HepG2 (cell line): Measurements from ENCODE around the gene FOXJ2. TPM values are rescaled to one million over a fixed set of nuclear protein-coding genes. Genes with fewer than 3 reads are reported as not detected.

Source experiments
- ATF7 ChIP-seq, 2 experiments: fragments of 450-650 bp in 1 of 2; sonication (generic) in 1 of 2; formaldehyde crosslinking in 1 of 2; IDR thresholded peaks; 2 replicates each; pipeline versions ENCODE4 v1.4.0 to v1.6.1; 2016 to 2020; ENCODE audit warnings: antibody characterized with exemption in 1 of 2, mild to moderate bottlenecking in 1 of 2, missing genetic modification reagents in 1 of 2
- CC2D1A ChIP-seq: sonication (generic); formaldehyde crosslinking; IDR thresholded peaks from 2 replicates; pipeline ENCODE4 v1.8.1; 2023; ENCODE audit warnings: mild to moderate bottlenecking, missing genetic modification reagents
- DR1 ChIP-seq: sonication (generic); formaldehyde crosslinking; IDR thresholded peaks from 2 replicates; pipeline ENCODE4 v1.8.0; 2021; ENCODE audit warnings: mild to moderate bottlenecking, missing genetic modification reagents, inconsistent platforms
- GPBP1L1 ChIP-seq: sonication (generic); formaldehyde crosslinking; IDR thresholded peaks from 2 replicates; pipeline ENCODE4 v1.5.0; 2020; ENCODE audit warnings: mild to moderate bottlenecking, missing genetic modification reagents
- MXD3 ChIP-seq: IDR thresholded peaks from 2 replicates; pipeline ENCODE4 v1.6.1; 2016; ENCODE audit warnings: mild to moderate bottlenecking, missing biosample characterization, missing genetic modification reagents
- PBX3 ChIP-seq: sonication (generic); formaldehyde crosslinking; IDR thresholded peaks from 2 replicates; pipeline ENCODE4 v1.8.1; 2023; ENCODE audit warnings: missing genetic modification reagents, inconsistent platforms, borderline replicate concordance
- RCOR2 ChIP-seq: IDR thresholded peaks from 2 replicates; pipeline ENCODE4 v1.6.1; 2016; ENCODE audit warnings: missing biosample characterization, missing genetic modification reagents
- RNF2 ChIP-seq: fragments of 450-650 bp; conservative IDR thresholded peaks from 2 replicates; pipeline ENCODE4 v1.6.1; 2016; ENCODE audit warnings: low read depth
- SAP130 ChIP-seq: IDR thresholded peaks from 2 replicates; pipeline ENCODE4 v1.6.1; 2016; ENCODE audit warnings: low read depth
- SMAD3 ChIP-seq: sonication (generic); formaldehyde crosslinking; IDR thresholded peaks from 2 replicates; pipeline ENCODE4 v1.4.0; 2020; ENCODE audit warnings: missing genetic modification reagents
- SNRNP70 ChIP-seq: fragments of 200-400 bp; formaldehyde crosslinking; IDR thresholded peaks from 2 replicates; pipeline ENCODE4 v1.6.1; 2017; ENCODE audit warnings: mild to moderate bottlenecking, low read depth, low read length, moderate library complexity
- TIGD3 ChIP-seq: sonication (generic); formaldehyde crosslinking; IDR thresholded peaks from 2 replicates; pipeline ENCODE4 v1.5.1; 2020; ENCODE audit warnings: mild to moderate bottlenecking, missing genetic modification reagents, borderline replicate concordance
- ZBTB10 ChIP-seq: sonication (generic); formaldehyde crosslinking; IDR thresholded peaks from 2 replicates; pipeline ENCODE4 v1.4.0; 2020; ENCODE audit warnings: missing genetic modification reagents, borderline replicate concordance
- ZBTB39 ChIP-seq: sonication (generic); formaldehyde crosslinking; IDR thresholded peaks from 2 replicates; pipeline ENCODE4 v1.5.0; 2020; ENCODE audit warnings: missing genetic modification reagents
- ZNF180 ChIP-seq: sonication (generic); formaldehyde crosslinking; IDR thresholded peaks from 2 replicates; pipeline ENCODE4 v1.4.0; 2020; ENCODE audit warnings: low read depth, missing genetic modification reagents, borderline replicate concordance
- ZNF263 ChIP-seq: sonication (generic); formaldehyde crosslinking; IDR thresholded peaks from 2 replicates; pipeline ENCODE4 v1.4.0; 2020; ENCODE audit warnings: missing genetic modification reagents
- ZNF556 ChIP-seq: sonication (generic); formaldehyde crosslinking; IDR thresholded peaks from 2 replicates; pipeline ENCODE4 v1.4.0; 2020; ENCODE audit warnings: mild to moderate bottlenecking, missing genetic modification reagents, borderline replicate concordance
- ZNF766 ChIP-seq: sonication (generic); formaldehyde crosslinking; IDR thresholded peaks from 2 replicates; pipeline ENCODE4 v1.5.0; 2020; ENCODE audit warnings: missing genetic modification reagents, borderline replicate concordance
- ZSCAN25 ChIP-seq: sonication (generic); formaldehyde crosslinking; IDR thresholded peaks from 2 replicates; pipeline ENCODE4 v1.8.0; 2022; ENCODE audit warnings: mild to moderate bottlenecking, missing genetic modification reagents
- polyA plus RNA-seq, 8 experiments: library from polyadenylated mRNA; depleted of rRNA in 3 of 8; stranded (reverse) in 7 of 8; unstranded in 1 of 8; fragments of >200 nt; fragmentation: Illumina TruSeq in 4 of 8; extraction: Trizol in 4 of 8; gene quantifications; 2 replicates each; pipeline versions ENCODE4 v1.2.1 to v1.2.3, GENCODE V29; 2011 to 2016; ENCODE audit warnings: low read depth in 4 of 8, missing spikeins in 1 of 8, mixed read lengths in 1 of 8; ENCODE audit not compliant: insufficient read depth in 1 of 8
- total RNA-seq, 5 experiments: library from RNA; depleted of rRNA; stranded (reverse); fragments of >200 nt; fragmentation: Illumina TruSeq; extraction: Trizol; gene quantifications; 2 replicates each; pipeline ENCODE4 v1.2.3, GENCODE V29; 2016; ENCODE audit warnings: low read depth in 1 of 5

Gene FOXJ2
- total and polyA plus RNA-seq, 2 of the 13 experiments (the other 11 are each of a cell fraction or from before 2014, with no cell fraction given) = 2.2 to 2.9 TPM

GRCh38 chr12:8033153-8034044, 883 bp downstream of the FOXJ2 start (continued):
- no peak for TF ChIP-seq ZBTB10
- TF ChIP-seq GPBP1L1 (CRISPR knock-in tag) = no peak
- no peak for TF ChIP-seq ZNF556 (CRISPR knock-in tag)
- 0 out of 2 replicates have a peak, but pooled peaks have one; percentile 17 for TF ChIP-seq SMAD3 (CRISPR knock-in tag)
- no peak for TF ChIP-seq ZSCAN25 (CRISPR knock-in tag)
- no peak for TF ChIP-seq CC2D1A (CRISPR knock-in tag)
- no peak for TF ChIP-seq SNRNP70
- no peak for TF ChIP-seq ZNF180 (CRISPR knock-in tag)
- no peak for TF ChIP-seq RCOR2 (CRISPR knock-in tag)
- TF ChIP-seq DR1 (CRISPR knock-in tag) = no peak
- TF ChIP-seq TIGD3 = no peak
- no peak for TF ChIP-seq RNF2
- TF ChIP-seq ZNF766 = no peak
- no peak for TF ChIP-seq PBX3
- TF ChIP-seq SAP130 (CRISPR knock-in tag) = no peak
- TF ChIP-seq ZNF263 = no peak
- TF ChIP-seq MXD3 (CRISPR knock-in tag) = 0 out of 2 replicates have a peak, but pooled peaks have one; percentile 3
- TF ChIP-seq ZBTB39 (CRISPR knock-in tag) = no peak
- TF ChIP-seq ATF7 (IDR thresholded peaks at IDR 0.05) = no peak
- no peak for TF ChIP-seq ATF7 (CRISPR knock-in tag; IDR thresholded peaks at IDR 0.05)
